HG03103 (cell line): Measurements from ENCODE around the gene A4GNT.
A peak's percentile ranks its signal among the peaks of the same experiment; 100 is the strongest.
"Not testable (repeated sequence)": the region's sequence is repeated elsewhere in the genome, so short reads cannot be mapped to it uniquely, and the experiment has no call there.

Source experiments
- ATAC-seq: cut with Tn5 transposase; IDR thresholded peaks from one replicate; pipeline ENCODE4 v1.9.1; 2021; ENCODE audit warnings: low read depth; ENCODE audit not compliant: unreplicated experiment

A4GNT gene

DNA sequence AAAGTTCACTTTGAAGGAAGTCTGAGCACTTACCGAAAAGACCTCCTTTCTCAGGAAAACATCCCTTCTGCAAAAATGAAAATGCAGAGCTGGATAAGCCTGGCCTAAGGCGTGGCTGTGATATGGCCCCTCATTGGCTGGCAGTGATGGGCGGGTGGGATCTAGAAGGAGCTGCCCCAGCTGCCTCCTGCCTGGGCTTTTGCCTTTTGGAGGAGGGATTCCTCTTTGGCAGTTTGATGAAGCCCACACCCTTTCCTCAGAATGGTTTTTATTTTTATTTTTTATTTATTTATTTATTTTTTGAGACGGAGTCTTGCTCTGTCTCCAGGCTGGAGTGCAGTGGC, 12.8 kb downstream of the A4GNT start:
- ATAC-seq = no peak

DNA sequence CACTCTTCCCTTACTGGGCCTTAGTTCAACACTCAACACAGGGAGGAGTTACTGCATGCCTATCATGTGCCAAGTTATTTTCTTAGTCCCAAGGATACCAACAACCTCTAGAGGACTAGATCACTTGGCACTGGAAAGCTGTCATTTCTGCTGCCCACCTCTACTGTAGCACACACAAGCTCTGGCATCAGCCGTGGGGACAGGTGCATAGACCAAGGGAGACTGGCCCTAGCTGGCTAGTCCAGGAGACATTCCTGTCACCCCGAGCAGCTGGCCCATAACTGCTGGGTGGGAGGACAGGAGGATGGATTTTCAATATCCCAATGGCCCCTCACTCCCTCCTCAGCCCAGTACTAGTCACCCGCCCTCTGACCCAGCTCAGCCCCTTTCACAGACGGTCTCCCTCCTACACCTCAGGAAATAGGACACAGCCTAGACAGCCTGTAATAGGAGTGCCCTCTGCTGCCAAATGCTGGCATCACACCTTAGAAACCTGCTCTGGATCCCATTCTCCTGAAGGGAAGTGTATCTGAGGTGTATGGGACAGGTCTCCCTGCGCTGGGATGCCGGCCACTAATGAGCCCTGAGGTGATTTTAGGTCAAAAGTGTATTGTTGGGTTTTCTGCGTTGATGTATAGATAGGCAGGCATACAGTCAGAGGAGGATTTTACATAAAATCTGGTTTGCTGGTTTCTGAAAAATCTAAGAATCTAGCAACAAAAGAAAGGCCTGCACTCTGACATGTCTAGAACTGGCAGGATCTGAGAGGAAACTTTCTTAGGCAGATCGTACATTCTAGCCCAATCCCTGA, 13.4 kb downstream of the A4GNT start:
- ATAC-seq = peak; percentile 63

- peak; percentile 63 for ATAC-seq
Measured at GRCh38 chr3:138114988-138115971, 16.9 kb downstream of the A4GNT start, which contains the start of gene DZIP1L. DZIP1L (minus strand) TSS chr3:138115608; CDS start chr3:138103971, 11,637 bp downstream.

GRCh38 chr3:138114431-138114918, 17.7 kb downstream of the A4GNT start:
- no peak for ATAC-seq

DNA sequence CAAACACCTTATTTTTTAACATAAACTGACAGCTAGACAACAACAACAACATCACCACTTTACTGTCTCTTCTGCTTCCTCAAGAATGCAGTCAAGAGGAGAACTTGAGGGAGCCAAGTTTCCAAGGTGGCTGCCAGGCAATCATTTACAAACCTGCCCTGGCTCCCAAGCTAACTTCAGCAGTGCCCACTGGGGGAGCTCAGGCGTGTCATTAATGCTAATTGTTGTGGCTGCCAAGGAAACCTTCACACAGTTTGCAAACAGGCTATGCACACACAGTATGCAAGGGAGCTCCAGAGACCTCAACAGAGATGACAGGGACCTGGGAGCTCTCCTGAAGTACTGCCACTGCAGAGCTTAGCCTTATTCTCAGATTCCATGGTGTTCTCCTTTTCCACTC, 18.9 kb downstream of the A4GNT start:
- no peak for ATAC-seq

DNA sequence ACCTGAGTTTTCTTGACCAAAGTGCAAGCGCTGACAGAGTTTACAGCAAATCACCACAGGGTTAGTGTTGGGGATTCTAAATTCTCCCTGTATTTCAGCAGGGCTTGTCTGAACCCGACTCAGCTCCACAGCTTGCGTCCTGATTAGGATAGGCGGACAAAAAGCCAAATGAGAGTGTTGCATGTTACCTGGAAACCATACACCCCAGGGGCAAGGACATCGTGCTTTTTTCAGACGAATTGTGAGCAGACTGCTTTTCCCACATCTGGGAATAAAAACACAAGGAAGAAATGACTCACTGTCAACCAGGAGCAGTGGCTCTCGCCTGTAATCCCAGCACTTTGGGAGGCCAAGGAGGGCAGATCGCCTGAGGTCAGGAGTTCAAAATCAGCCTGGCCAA, 19.8 kb downstream of the A4GNT start:
- no peak for ATAC-seq

- no peak for ATAC-seq
Measured at GRCh38 chr3:138105598-138105997, 26.6 kb downstream of the A4GNT start.

DNA sequence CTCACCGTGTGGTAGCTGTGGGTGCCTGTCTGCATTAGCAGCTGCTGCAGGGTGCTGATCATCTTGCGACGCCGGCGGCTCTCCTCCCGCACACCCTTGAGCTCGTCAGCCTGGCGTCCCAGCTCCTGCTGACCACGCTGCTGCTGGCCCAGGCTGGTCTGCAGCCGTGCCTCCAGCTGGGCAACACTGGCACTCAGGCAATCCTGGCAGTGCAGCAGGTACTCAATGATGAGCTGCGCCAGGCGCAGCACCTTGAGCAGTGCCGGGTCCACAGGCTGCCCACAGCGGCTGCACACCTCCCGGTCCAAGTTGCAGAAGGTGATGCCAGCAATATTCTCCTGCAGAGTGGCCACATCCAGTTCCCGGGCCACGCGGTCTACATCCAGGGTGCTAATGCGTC, 28.7 kb downstream of the A4GNT start:
- ATAC-seq = no peak

DNA sequence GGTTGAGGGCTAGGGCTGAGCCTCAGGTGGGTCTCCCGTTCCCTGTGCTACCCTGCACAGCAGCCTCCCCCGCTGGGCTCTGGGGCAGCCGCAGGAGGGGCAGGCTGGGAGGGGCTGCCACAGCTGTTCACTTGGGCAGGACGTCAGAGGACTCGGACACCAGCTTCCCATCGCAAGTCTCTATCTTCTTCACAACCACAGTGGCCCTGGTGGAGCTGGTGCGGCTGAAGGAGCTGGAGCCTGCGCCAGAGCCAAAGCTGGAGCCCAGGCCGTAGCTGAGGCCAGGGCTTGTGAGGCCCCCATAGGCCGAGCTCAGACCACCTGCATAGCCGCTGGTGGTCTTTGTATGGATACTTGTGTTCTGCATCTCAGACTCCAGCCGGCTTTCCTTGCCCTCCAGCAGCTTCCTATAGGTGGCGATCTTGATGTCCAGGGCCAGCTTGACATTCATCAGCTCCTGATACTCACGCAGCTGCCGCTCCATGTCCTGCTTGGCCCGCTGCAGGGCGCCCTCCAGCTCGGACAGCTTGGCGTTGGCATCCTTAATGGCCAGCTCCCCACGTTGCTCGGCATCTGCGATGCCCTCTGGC, 30.7 kb downstream of the A4GNT start:
- not testable (repeated sequence) for ATAC-seq

GRCh38 chr3:138099417-138099816, 32.8 kb downstream of the A4GNT start:
- no peak for ATAC-seq

DNA sequence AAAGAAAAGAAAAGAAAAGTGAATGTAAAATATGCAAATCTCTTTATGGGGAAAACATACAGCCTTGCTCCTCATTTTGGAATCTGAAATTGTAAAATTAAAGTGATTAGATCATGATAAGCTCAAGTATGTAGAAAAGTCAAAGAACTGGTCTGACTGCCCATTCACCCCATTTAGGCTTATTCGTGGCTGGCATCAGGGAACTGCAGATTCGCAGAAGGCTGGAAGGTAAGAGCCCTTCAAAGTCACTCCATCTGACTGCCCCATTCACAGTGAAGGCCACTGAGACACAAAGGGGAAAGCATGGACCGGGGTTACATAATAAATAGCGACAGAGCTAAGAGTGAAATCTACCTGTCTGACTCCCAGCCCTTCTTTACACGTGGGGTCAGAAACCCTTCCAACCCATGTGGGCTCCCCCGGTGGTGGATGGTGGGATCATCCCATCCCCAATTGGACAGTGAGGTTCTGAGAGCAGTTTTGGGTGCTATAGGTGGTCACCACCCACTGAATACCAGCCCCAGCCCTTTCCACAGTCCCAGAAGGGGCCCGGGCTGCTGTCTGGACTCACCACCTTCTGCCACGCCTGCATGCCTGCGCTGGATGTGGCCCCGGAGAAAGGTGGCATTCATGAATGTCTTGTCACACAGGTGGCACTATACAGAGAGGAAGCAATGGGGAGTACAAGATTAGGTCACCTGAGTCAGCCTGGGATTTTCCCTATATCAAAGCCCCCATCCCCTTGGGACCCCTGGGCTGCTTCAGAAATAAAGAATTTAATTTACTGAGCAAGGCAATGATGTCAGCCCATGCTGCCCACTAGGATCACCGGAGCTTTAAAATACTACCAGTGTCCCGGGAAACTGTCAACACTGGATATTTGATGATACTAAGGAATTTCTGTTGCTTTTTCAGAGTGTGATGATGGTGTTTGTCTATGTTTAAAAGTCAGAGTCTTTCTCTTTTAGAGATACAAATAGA, 34.7 kb downstream of the A4GNT start:
- ATAC-seq = peak; percentile 68

DNA sequence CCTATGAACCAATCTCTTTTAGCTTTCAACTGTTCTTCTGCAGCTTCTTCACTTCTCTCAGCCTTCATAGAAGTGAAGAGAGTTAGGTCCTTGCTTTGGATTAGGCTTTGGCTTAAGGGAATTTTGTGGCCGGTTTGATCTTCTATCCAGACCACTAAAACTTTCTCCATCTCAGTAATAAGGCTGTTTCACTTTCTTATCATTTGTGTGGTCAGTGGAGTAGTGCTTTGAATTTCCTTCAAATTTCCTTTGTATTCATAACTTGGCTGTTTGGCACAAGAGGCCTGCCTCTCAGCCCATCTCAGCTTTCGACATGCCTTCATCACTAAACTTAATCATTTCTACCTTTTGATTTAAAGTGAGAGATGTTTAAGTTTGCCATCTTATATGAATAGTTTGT, 38.5 kb downstream of the A4GNT start:
- no peak for ATAC-seq

DNA sequence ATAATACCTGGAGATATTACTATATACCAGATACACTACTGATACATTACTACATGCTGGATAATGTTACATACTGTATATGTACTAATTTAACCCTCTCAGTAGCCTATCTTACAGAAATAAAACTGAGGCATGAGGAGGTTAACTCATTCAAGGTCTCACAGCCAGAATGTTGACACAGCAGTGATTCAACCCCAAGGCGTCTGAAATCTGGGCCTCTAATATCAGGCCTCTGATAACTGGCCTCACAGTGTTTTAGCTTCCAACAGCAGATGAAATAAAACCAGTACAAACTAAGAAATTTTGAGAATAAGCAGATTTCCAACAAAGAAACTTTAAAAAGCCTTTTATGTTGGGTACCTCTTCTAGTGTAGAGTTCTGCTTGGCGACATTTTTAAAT, 40.2 kb downstream of the A4GNT start:
- no peak for ATAC-seq

- no peak for ATAC-seq
Measured at GRCh38 chr3:138089091-138089490, 43.1 kb downstream of the A4GNT start.

DNA sequence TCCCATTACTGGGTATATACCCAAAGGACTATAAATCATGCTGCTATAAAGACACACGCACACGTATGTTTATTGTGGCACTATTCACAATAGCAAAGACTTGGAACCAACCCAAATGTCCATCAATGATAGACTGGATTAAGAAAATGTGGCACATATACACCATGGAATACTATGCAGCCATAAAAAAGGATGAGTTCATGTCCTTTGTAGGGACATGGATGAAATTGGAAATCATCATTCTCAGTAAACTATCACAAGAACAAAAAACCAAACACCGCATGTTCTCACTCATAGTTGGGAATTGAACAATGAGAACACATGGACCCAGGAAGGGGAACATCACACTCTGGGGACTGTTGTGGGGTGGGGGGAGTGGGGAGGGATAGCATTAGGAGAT, 46.4 kb downstream of the A4GNT start:
- not testable (repeated sequence) for ATAC-seq

- ATAC-seq = no peak
Measured at GRCh38 chr3:138084196-138084595, 48.0 kb downstream of the A4GNT start.

DNA sequence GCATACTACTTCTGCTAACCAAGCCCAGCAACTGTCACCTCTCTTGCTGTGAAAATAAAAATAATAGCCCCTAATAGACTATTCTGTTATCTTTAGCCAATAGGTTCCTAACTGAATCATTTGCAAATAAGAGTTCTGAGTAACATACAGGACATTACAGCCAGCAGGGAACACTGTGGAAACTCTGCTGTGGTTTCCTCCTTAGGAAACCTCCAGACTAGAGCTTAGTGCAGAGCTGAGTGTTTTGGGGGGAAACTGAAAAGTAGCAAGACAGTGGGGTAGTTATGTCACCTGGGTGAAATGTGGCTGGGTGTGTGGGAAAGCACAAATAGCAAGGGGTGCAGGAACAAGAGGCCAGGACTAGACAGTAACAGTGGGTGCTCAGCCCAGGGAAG, 49.2 kb downstream of the A4GNT start:
- no peak for ATAC-seq

DNA sequence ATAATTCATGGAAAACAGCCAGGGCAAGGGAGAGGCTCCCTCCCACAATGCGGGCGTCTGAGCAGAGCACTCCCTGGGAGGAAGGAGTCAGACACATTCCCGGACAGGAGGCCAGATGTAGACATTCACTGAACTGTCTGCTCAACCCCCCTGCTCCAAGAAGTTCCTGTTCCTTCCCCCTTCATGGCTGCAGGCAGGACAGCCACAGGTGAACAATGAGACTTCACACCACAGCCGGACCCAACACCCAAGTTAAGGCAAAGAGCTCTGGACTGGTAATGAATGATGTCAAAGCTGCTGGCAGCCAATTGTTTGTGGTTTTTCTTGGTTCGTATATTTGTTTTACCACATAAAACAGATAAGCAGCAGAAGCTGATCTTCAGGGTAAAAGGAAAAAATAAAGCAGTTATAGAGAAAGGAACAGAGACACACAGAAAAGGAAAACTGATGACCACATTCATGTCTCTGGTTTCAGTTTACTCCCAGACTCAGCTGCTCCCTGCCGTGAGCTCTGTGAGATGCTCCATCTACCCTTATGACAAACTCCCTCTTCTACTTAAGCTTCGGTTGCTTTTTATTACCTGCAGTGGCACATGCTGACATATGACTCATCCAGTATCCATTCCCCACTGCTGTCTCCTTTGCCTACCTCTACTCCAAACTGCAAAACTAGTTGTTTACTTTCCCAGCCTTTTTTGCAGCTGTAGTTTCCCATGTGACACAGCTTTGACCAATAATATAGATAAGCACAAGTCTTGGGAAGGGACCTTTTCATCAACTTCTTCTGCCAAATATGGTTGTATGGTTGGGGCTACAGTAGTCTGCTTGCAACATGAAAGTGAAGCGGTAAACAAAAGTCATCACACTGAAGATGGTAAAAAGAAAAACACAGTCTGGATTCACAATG, 49.9 kb downstream of the A4GNT start:
- no peak for ATAC-seq
